ENCODE results near the gene DPP6. TPM values are rescaled to one million over a fixed set of nuclear protein-coding genes. Genes with fewer than 3 reads are reported as not detected.

Gene DPP6
- total RNA-seq, 1 donor from 2014 or later = 0.62 TPM

DNA sequence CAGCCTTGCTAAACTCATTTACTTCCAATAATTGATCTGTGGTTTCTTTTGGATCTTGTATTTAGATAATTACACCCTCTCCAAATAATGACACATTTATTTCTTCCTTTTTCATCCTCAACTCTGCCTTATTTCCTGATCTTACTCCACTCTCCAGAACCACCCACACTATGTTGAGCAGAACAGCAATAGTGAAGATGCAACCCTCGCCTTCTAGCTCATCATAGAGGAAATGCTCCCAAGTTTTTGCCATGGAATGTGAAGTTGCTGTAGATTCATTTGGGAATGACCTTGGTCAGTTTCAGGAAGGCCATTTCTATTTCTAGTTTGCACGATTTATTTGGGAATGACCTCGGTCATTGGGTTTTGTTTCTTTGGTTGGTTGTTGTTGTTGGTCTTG lies 636.8 kb downstream of the DPP6 start:
- DNase-seq (ENCODE audit: low spot score) (no peak), ATAC-seq (no peak)
- intact Hi-C loops (cut with DNase I) = no loop called here

DNA sequence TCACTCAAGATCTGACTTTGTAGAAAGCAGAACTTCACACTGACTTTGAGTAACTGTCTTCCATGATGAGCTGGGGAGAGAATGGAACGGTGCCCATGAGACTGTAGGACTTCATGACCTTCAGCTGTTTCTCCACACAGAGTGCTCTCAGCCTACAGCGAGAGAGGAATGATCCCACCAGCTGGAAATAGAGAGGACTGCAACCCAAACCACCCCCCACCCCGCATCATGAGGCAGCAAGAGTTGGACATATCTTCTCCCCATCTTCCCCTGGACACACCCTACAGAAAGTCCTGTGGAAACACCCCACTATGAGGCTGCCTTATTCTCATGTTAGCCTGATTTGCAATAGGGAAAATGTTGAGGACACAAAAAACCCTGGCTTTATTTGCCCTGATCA lies 638.2 kb downstream of the DPP6 start:
- DNase-seq (ENCODE audit: low spot score) (no peak), ATAC-seq (no peak)
- intact Hi-C loops (cut with DNase I) = no loop called here

- ATAC-seq (no peak), DNase-seq (ENCODE audit: low spot score) (no peak)
- intact Hi-C loops (cut with DNase I) = no loop called here
Observed at GRCh38 chr7:154693661-154694060, 641.5 kb downstream of the DPP6 start.

DNA sequence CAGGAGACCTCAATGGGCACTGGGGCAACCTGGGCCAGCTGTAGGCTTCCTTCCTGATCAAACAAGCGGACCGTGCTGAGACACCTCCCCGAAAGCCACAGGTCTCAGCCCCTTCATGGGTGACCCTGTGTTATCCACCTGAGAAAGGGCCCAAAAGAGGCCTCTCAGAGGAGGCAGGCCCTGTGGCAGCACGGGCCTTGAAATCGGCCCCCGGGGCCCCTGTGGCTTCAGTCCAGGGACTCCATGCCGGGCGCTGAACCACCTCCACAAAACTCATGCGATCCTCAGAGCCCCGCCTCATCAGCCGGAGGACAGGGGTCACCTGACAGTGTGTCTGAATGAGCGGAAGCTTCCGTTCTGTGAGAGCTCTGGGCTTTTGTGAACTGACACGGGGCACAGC lies 643.6 kb downstream of the DPP6 start:
- DNase-seq (ENCODE audit: low spot score) (no peak), ATAC-seq (no peak)
- intact Hi-C loops (cut with DNase I) = no loop called here

GRCh38 chr7:154696556-154696955 lies 644.4 kb downstream of the DPP6 start:
- intact Hi-C loops (cut with DNase I) = no loop called here
- ATAC-seq = no peak
- no peak for DNase-seq (ENCODE audit: low spot score)

DNA sequence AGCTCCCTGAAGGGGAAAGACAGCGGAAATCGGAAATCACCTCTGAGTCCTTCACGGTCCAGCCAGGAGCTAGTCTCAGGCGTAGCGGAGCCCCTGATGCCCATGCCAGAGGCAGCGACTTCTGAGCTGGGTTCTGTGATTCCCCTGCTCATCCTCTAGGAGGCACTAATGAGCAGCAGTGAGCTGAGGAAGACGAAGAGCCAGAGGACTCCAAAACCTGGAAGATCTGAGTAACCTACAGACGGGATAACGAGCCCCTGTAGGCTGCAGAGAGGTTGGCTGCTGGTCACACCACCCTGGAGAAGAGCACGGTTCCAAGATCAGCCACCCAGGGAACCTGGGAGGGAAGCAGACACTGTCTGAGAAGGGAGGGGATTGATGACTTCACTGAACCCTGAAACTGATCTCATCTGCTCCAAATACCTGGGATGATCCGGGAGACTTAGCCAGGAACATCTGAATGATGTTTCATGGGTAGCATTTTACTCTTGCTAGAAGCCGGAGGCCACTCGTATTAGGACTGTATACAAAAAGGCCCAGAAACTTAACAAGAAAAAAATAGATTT lies 646.6 kb downstream of the DPP6 start:
- ATAC-seq = no peak
- DNase-seq (ENCODE audit: low spot score) = no peak
- intact Hi-C loops (cut with DNase I) = no loop called here

DNA sequence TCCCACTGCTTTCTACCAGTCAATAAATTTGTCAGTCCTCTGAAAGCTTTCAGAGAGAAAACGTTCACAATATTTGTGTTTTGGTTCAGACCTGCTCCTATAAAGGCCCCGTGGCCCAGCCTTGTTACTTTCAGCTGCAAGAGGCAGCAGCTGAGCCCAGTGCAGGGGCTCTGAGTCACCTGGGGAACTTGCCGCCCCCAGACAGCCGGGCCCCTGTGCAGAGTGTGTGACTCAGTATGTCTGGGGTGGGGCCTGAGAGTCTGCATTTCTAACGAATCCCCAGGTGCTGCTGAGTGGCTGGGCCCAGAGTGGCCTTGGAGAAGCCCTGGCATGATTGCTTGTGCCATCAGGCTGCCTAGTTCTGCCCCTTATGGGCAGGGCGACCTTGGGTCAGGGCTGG lies 647.2 kb downstream of the DPP6 start:
- intact Hi-C loops (cut with DNase I) = no loop called here
- DNase-seq (ENCODE audit: low spot score) (no peak), ATAC-seq (no peak)

DNA sequence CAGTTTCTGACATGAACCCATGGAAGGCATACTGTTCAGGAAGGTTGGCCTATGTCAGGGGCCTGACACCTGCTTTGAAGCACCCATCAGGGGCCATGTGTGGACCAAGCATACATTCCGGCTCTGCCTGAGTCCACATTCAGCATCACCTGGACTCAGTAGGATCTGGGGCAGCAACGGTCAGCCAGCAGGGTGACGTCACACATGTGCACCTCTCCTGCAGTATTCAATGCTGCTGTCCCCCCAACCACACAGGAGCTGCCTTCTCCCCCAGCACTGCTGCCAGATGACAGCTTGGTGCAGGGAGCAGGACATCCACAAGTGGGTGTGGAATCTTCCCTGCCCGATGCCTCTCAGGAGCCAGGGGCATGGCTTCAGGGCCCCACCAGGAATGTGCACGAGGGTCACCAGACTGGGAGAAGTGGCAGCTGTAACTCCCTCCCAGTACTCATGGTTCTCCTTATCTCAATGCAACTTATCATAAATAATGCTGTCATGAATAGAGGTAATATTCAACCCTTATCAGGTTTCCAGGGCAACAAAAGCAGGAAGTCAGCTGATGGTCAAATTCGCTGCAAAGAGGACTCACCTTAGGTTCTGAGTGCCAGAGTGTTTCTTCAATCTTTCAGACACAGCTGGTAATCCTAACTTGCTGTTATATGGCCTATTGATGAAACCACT lies 657.8 kb downstream of the DPP6 start:
- ATAC-seq (no peak), DNase-seq (ENCODE audit: low spot score) (no peak)
- intact Hi-C loops (cut with DNase I) = no loop called here

DNA sequence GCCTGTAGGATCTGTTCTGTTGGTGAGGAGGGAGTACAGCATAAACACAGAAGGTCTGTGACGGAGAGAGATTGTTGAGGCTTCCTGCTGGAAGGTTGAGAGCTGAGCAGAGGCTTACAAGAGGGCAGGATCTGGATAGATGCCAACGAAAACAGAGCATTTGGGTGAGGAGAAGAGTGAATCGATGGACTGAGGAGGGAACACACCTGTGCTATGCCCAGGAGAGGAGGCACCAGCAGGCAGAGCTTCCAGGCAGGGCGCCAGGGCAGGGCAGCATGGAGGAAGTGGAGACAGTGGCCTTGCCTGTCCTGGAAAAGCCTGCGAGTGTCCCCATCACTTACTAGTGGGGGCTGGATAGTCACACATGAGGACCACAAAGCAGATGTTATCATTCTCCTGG lies 667.8 kb downstream of the DPP6 start:
- DNase-seq (ENCODE audit: low spot score) (no peak), ATAC-seq (no peak)
- intact Hi-C loops (cut with DNase I) = no loop called here

- DNase-seq (ENCODE audit: low spot score) (no peak), ATAC-seq (no peak)
- intact Hi-C loops (cut with DNase I) = no loop called here
Observed at GRCh38 chr7:154721086-154721485, 668.9 kb downstream of the DPP6 start.

DNA sequence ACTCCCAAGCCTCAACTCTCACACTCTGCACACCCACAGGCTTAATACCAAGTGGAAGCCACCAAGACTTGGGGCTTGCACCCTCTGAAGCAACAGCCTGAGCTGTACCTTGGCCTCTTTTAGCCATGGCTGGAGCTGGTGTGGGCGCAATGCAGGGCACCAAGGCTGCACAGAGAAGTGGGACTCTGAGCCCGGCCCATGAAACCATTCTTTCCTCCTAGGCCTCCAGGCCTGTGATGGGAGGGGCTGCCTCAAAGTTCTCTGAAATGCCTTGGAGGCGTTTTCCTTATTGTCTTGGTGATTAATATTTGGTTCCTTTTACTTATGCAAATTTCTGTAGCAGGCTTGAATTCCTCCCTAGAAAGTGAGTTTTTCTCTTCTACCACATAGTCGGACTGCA lies 674.2 kb downstream of the DPP6 start:
- DNase-seq (ENCODE audit: low spot score) (no peak), ATAC-seq (no peak)
- intact Hi-C loops (cut with DNase I) = no loop called here

- DNase-seq (ENCODE audit: low spot score) (no peak), ATAC-seq (no peak)
- intact Hi-C loops (cut with DNase I) = no loop called here
Observed at GRCh38 chr7:154729056-154729455, 676.9 kb downstream of the DPP6 start.

DNA sequence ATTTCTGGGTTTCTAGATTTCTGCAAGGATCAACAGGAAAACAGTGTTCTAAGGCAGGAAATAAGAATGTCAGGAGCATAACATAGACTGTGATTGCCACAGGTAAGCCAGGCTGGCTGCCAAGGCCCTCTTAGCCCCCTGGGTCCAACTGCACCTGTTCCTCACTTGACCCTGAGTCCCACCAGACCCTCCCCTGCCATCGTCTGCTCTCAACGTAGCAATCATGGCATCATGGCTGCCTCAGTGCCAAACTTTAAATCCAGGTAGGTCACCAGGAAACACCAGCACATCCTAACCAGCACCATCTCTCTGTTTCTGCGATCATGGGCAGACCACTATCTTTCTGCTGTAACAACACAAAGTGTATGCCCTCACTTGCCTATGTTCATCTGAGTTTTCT lies 683.6 kb downstream of the DPP6 start:
- DNase-seq (ENCODE audit: low spot score) = no peak
- ATAC-seq = no peak
- intact Hi-C loops (cut with DNase I) = loop anchor here (5.0 kb wide), 1 partner anchor 823 kb away; no protein-coding TSS in a partner anchor

- intact Hi-C loops (cut with DNase I) = loop anchor here (5.0 kb wide), 1 partner anchor 824 kb away; no protein-coding TSS in a partner anchor
- no peak for ATAC-seq
Observed at GRCh38 chr7:154736389-154736788, 684.2 kb downstream of the DPP6 start.

GRCh38 chr7:154738216-154738615 lies 686.0 kb downstream of the DPP6 start:
- intact Hi-C loops (cut with DNase I) = loop anchor here (5.0 kb wide), 1 partner anchor 826 kb away; no protein-coding TSS in a partner anchor
- DNase-seq (ENCODE audit: low spot score) (no peak), ATAC-seq (no peak)

More at GRCh38 chr7:154736389-154736788, 684.2 kb downstream of the DPP6 start:
- no peak for DNase-seq (ENCODE audit: low spot score)

GRCh38 chr7:154741131-154741530 lies 688.9 kb downstream of the DPP6 start:
- DNase-seq (ENCODE audit: low spot score) (no peak), ATAC-seq (no peak)
- intact Hi-C loops (cut with DNase I) = no loop called here

- intact Hi-C loops (cut with DNase I) = no loop called here
- ATAC-seq (no peak), DNase-seq (ENCODE audit: low spot score) (no peak)
Observed at GRCh38 chr7:154743206-154743605, 691.0 kb downstream of the DPP6 start.

DNA sequence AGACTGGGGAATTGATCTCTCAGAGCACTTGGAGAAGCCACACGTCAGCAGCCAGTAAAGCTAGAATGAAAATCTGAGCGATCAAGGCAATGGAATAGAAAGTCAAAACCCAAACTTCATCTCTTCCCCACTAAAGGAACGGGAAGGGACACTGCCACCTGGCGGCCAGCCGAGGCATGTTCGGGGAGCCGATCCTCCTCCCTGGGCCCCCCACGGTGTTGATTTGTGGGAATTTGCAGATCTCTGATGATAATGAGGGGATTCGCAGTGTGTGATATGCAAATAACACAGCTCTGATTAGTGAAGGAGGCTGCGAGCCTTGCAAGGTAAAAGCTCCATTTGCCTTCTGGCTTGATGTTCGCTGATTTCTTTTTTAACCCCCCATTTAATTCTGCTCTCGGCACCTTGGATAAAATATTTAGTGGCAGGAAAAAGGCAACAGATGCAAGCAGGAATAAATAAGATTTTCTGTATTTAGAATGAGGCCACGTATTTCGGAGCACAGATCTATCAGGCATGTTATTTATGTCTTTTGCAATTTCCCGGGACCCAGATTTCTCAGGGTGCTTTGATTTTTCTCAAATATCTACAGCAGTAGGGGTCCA lies 692.2 kb downstream of the DPP6 start:
- intact Hi-C loops (cut with DNase I) = no loop called here
- no peak for DNase-seq (ENCODE audit: low spot score)
- no peak for ATAC-seq

GRCh38 chr7:154744861-154745258 lies 692.7 kb downstream of the DPP6 start:
- ATAC-seq (no peak), DNase-seq (ENCODE audit: low spot score) (no peak)
- intact Hi-C loops (cut with DNase I) = no loop called here

- ATAC-seq = no peak
- intact Hi-C loops (cut with DNase I) = no loop called here
- DNase-seq (ENCODE audit: low spot score) = no peak
Observed at GRCh38 chr7:154746571-154747360, 694.6 kb downstream of the DPP6 start.

Measured in sciatic nerve (tissue), 2 donors.